B cell (primary cell): Measurements from ENCODE around the gene DSCAML1. TPM values are rescaled to one million over a fixed set of nuclear protein-coding genes. Genes with fewer than 3 reads are reported as not detected.

Experiments
- ATAC-seq: fragments of 200-7000 bp; cut with Tn5 transposase; one replicate; pipeline ENCODE4 v1.10.0; 2021; ENCODE audit warnings: low read depth, mild to moderate bottlenecking, moderate number of reproducible peaks, moderate library complexity
- CTCF ChIA-PET: fragments of 350-600 bp; sonication (Branson Sonifier 250); formaldehyde crosslinking; loops from one replicate; lab custom pipeline; 2021; ENCODE audit warnings: antibody characterized with exemption, inconsistent platforms; lab: Charles Lee
- POLR2A ChIA-PET: fragments of 350-600 bp; sonication (Branson Sonifier 250); formaldehyde crosslinking; loops from one replicate; lab custom pipeline; 2021; ENCODE audit warnings: antibody characterized with exemption; lab: Charles Lee
- DNase-seq: peaks from one replicate; pipeline ENCODE4 v3.0.0; 2013
- H2AFZ ChIP-seq: 2 replicates; pipeline ENCODE4 v1.6.1; 2012; ENCODE audit warnings: mild to moderate bottlenecking, low read depth, low read length; ENCODE audit not compliant: insufficient read depth, poor library complexity, severe bottlenecking
- H3K27ac ChIP-seq, 2 donors: 1 replicate in 1 of 2; 2 replicates in 1 of 2; pipeline ENCODE4 v1.5.1; 2012 to 2013; ENCODE audit warnings: low read length in 2 of 2, mild to moderate bottlenecking in 2 of 2, moderate library complexity in 1 of 2
- H3K27me3 ChIP-seq, 4 experiments: fragments of 200-600 bp in 1 of 4; sonication (generic) in 1 of 4; replicated peaks in 1 of 4; 1 replicate in 2 of 4; 2 replicates in 2 of 4; pipeline versions ENCODE4 v1.6.1 to v1.7.0; 2013 to 2016; ENCODE audit warnings: low read length in 3 of 4, mild to moderate bottlenecking in 2 of 4, mixed read lengths in 1 of 4, moderate library complexity in 1 of 4; ENCODE audit not compliant: insufficient read depth in 4 of 4, control insufficient read depth in 3 of 4; ENCODE audit errors: control extremely low read depth in 1 of 4
- H3K36me3 ChIP-seq, 2 experiments: replicated peaks in 1 of 2; 1 replicate in 1 of 2; 2 replicates in 1 of 2; pipeline versions ENCODE4 v1.6.1 to v1.7.1; 2013; ENCODE audit warnings: low read length in 1 of 2; ENCODE audit not compliant: insufficient read depth in 2 of 2, control insufficient read depth in 1 of 2; ENCODE audit errors: control extremely low read depth in 1 of 2, extremely low read depth in 1 of 2
- H3K4me1 ChIP-seq, 2 donors: fragments of 200-600 bp in 1 of 2; sonication (generic) in 1 of 2; 1 replicate in 1 of 2; 2 replicates in 1 of 2; pipeline versions ENCODE4 v1.5.1 to v1.6.1; 2013 to 2017; ENCODE audit warnings: low read length in 2 of 2; ENCODE audit not compliant: control insufficient read depth in 2 of 2, insufficient read depth in 2 of 2
- H3K4me2 ChIP-seq: replicated peaks from 2 replicates; pipeline ENCODE3; 2012; ENCODE audit warnings: mild to moderate bottlenecking, low read depth, low read length; ENCODE audit not compliant: poor library complexity, severe bottlenecking
- H3K4me3 ChIP-seq, 5 experiments: fragments of 200-600 bp in 1 of 5; sonication (generic) in 1 of 5; 1 replicate in 3 of 5; 2 replicates in 2 of 5; pipeline versions ENCODE4 v1.5.1 to v1.7.0; 2011 to 2016; ENCODE audit warnings: low read length in 4 of 5, mild to moderate bottlenecking in 4 of 5, low read depth in 2 of 5, control low read depth in 1 of 5, moderate library complexity in 1 of 5; ENCODE audit not compliant: insufficient read depth in 1 of 5; ENCODE audit errors: control extremely low read depth in 1 of 5, extremely low read depth in 1 of 5
- H3K79me2 ChIP-seq: fragments of 200-600 bp; sonication (generic); one replicate; pipeline ENCODE4 v1.6.0; 2016; ENCODE audit warnings: low read length; ENCODE audit not compliant: control insufficient read depth, insufficient read depth
- H3K9ac ChIP-seq: fragments of 200-600 bp; sonication (generic); 2 replicates; pipeline ENCODE4 v1.6.1; 2017; ENCODE audit warnings: mild to moderate bottlenecking, low read length, moderate library complexity
- H3K9me3 ChIP-seq, 3 donors: one replicate each; pipeline versions ENCODE4 v1.6.1 to v1.7.1; 2013; ENCODE audit warnings: low read length in 2 of 3; ENCODE audit not compliant: control insufficient read depth in 2 of 3, insufficient read depth in 1 of 3; ENCODE audit errors: control extremely low read depth in 1 of 3
- H4K20me1 ChIP-seq: 2 replicates; pipeline ENCODE4 v1.6.0; 2012; ENCODE audit warnings: mild to moderate bottlenecking, low read length; ENCODE audit not compliant: insufficient read depth, control insufficient read depth, poor library complexity, severe bottlenecking
- H3K27ac Mint-ChIP-seq: one replicate; pipeline ENCODE4 v1.8.0; 2021; ENCODE audit warnings: mixed read lengths
- H3K27me3 Mint-ChIP-seq: one replicate; pipeline ENCODE4 v1.8.0; 2021; ENCODE audit warnings: mixed read lengths
- H3K4me1 Mint-ChIP-seq: one replicate; pipeline ENCODE4 v1.8.0; 2021; ENCODE audit warnings: mixed read lengths
- H3K4me3 Mint-ChIP-seq: one replicate; pipeline ENCODE4 v1.8.0; 2021; ENCODE audit warnings: mixed read lengths
- H3K9me3 Mint-ChIP-seq: one replicate; pipeline ENCODE4 v1.8.0; 2022; ENCODE audit warnings: mixed read lengths; ENCODE audit not compliant: insufficient read depth
- EZH2 ChIP-seq: IDR thresholded peaks from 2 replicates; pipeline ENCODE4 v1.6.1; 2012; ENCODE audit warnings: borderline replicate concordance, low read depth, mild to moderate bottlenecking, moderate library complexity, low read length; ENCODE audit not compliant: insufficient read depth, poor library complexity, severe bottlenecking
- WGBS: methylation state at CpG from one replicate; pipeline ENCODE4 v1.1.5; 2013; ENCODE audit warnings: missing lambda C conversion rate; ENCODE audit not compliant: insufficient coverage; 5-methylcytosine and 5-hydroxymethylcytosine counted together
- intact Hi-C: fragments of 100-400 bp; cut with micrococcal nuclease; formaldehyde crosslinking; loops from one replicate; pipeline ENCODE4 v1.10.0; 2022
- polyA plus RNA-seq: library from polyadenylated mRNA; depleted of rRNA; stranded (reverse); fragments of >200 nt; gene quantifications from 2 replicates; pipeline ENCODE4 v1.2.3, GENCODE V29; 2012
- total RNA-seq, 2 donors: library from RNA; stranded (reverse); fragments of 120-200 nt in 1 of 2; gene quantifications; 1 replicate in 1 of 2; 2 replicates in 1 of 2; pipeline versions ENCODE4 v1.2.3 to v1.2.4, GENCODE V29; 2013 to 2022
- TF ChIP-seq, protein P1 (sequence below): fragments of 200-600 bp; IDR thresholded peaks from one replicate; pipeline ENCODE4 v1.8.0; 2022; ENCODE audit warnings: antibody characterized with exemption, mild to moderate bottlenecking

DSCAML1 gene
- total and polyA plus RNA-seq, 2 donors (not counting 1 experiment from before 2014, with no cell fraction given): 1.2 to 6.2 TPM

DNA sequence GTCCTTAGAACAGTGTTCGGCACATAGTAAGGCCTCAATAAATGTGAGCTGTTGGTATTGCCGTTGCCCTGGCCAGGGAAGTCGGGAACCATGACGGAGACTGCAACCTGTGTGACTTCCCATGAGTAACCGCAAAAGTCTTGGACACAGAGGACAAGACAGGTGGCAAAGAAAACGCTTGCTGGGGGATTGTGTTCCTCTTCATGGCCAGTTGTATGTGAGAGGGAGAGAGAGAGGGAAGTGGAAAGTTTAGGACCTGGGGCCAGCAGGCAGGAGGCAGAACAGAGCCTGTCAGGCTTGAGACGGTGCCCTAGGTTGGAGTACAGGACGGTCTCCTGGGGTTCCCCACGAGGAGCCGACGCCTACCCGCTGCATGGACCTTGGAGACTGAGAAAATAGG is 379.2 kb downstream of the DSCAML1 start:
- no peaks in the 10 kb centered on the region for H3K79me2 ChIP-seq
- H3K9me3 Mint-ChIP-seq: no peaks in the 10 kb centered on the region
- no peak overlapping the region for H3K9ac ChIP-seq
- no peak overlapping the region for H3K4me3 ChIP-seq
- no peaks in the 10 kb centered on the region for H3K36me3 ChIP-seq
- ATAC-seq (no peak), DNase-seq (no peak)
- no peaks in the 10 kb centered on the region for H3K27me3 ChIP-seq
- WGBS: 87% methylated on average over 12 of the region's 12 CpGs
- H3K4me2 ChIP-seq: no peak overlapping the region
- H3K4me1 Mint-ChIP-seq: no peaks in the 10 kb centered on the region
- H3K9me3 ChIP-seq: peaks cover 0 to 2% (median 0%) of the 10 kb centered on the region in 3 donors
- no peak overlapping the region for H3K27ac Mint-ChIP-seq
- peaks cover 7% of the 10 kb centered on the region for H3K27me3 Mint-ChIP-seq
- intact Hi-C loops: no loop called here
- no peak overlapping the region for H3K27ac ChIP-seq
- H4K20me1 ChIP-seq: no peaks in the 10 kb centered on the region
- ChIA-PET POLR2A (no interaction called here), CTCF (interaction anchor here (3.4 kb wide), 1 partner anchor 8 kb away, joined by 9 read pairs; no protein-coding TSS in a partner anchor)
- no peaks in the 10 kb centered on the region for H3K4me1 ChIP-seq
- TF ChIP-seq, protein P1, sequence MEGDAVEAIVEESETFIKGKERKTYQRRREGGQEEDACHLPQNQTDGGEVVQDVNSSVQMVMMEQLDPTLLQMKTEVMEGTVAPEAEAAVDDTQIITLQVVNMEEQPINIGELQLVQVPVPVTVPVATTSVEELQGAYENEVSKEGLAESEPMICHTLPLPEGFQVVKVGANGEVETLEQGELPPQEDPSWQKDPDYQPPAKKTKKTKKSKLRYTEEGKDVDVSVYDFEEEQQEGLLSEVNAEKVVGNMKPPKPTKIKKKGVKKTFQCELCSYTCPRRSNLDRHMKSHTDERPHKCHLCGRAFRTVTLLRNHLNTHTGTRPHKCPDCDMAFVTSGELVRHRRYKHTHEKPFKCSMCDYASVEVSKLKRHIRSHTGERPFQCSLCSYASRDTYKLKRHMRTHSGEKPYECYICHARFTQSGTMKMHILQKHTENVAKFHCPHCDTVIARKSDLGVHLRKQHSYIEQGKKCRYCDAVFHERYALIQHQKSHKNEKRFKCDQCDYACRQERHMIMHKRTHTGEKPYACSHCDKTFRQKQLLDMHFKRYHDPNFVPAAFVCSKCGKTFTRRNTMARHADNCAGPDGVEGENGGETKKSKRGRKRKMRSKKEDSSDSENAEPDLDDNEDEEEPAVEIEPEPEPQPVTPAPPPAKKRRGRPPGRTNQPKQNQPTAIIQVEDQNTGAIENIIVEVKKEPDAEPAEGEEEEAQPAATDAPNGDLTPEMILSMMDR: no peak
- no peak for TF ChIP-seq EZH2
- no peak overlapping the region for H3K4me3 Mint-ChIP-seq
- H2AFZ ChIP-seq: no peak overlapping the region

- TF ChIP-seq, protein P1: no peak
- TF ChIP-seq EZH2: no peak
- Mint-ChIP-seq H3K9me3 (no peaks in the 10 kb centered on the region), H3K27me3 (peaks cover 7% of the 10 kb centered on the region), H3K27ac (no peak overlapping the region), H3K4me3 (no peak overlapping the region), H3K4me1 (no peaks in the 10 kb centered on the region)
- peaks cover 0 to 2% (median 0%) of the 10 kb centered on the region in 3 donors for H3K9me3 ChIP-seq
- ChIA-PET CTCF (interaction anchor here (3.4 kb wide), 1 partner anchor 9 kb away, joined by 9 read pairs; no protein-coding TSS in a partner anchor), POLR2A (no interaction called here)
- no peaks in the 10 kb centered on the region for H3K27me3 ChIP-seq
- H3K79me2 ChIP-seq: no peaks in the 10 kb centered on the region
- H3K9ac ChIP-seq: no peak overlapping the region
- no peak overlapping the region for H3K27ac ChIP-seq
- intact Hi-C loops: no loop called here
- H2AFZ ChIP-seq: no peak overlapping the region
- no peaks in the 10 kb centered on the region for H3K36me3 ChIP-seq
- no peak for ATAC-seq
- no peak overlapping the region for H3K4me3 ChIP-seq
- H3K4me1 ChIP-seq: no peaks in the 10 kb centered on the region
- DNase-seq: no peak
- 48% methylated on average over 4 of the region's 6 CpGs for WGBS
- no peak overlapping the region for H3K4me2 ChIP-seq
- no peaks in the 10 kb centered on the region for H4K20me1 ChIP-seq
Observed at GRCh38 chr11:117417342-117417741, 379.7 kb downstream of the DSCAML1 start.
